SU-DHL-6 (cell line): Measurements from ENCODE around the gene PLEK.
A peak's percentile ranks its signal among the peaks of the same experiment; 100 is the strongest.

ENCODE experiments used
- H2AFZ ChIP-seq: fragments of 200-600 bp; sonication (generic); 2 replicates; pipeline ENCODE4 v1.6.1; 2014; ENCODE audit warnings: low read depth, mild to moderate bottlenecking, moderate library complexity, mixed read lengths, antibody characterized with exemption, low read length; ENCODE audit not compliant: severe bottlenecking
- H3F3A ChIP-seq: fragments of 200-600 bp; shearing (Covaris generic); 2 replicates; pipeline ENCODE4 v1.6.0; 2016; ENCODE audit warnings: antibody characterized with exemption, mild to moderate bottlenecking; ENCODE audit not compliant: insufficient read depth
- H3K27ac ChIP-seq: fragments of 200-600 bp; sonication (generic); 2 replicates; pipeline ENCODE4 v1.5.1; 2016; ENCODE audit warnings: low read depth, mild to moderate bottlenecking, low read length, moderate library complexity, mixed read lengths
- H3K27me3 ChIP-seq: fragments of 200-600 bp; sonication (generic), shearing (Covaris generic); 2 replicates; pipeline ENCODE4 v1.6.0; 2014; ENCODE audit warnings: mild to moderate bottlenecking, low read length
- H3K36me3 ChIP-seq: fragments of 200-600 bp; sonication (generic); 2 replicates; pipeline ENCODE4 v1.6.1; 2014; ENCODE audit warnings: mild to moderate bottlenecking, low read length, mixed read lengths
- H3K4me2 ChIP-seq: fragments of 300-600, 200-600 bp; shearing (Covaris generic), sonication (generic); 2 replicates; pipeline ENCODE4 v1.6.0; 2014; ENCODE audit warnings: low read length, low read depth, mild to moderate bottlenecking; ENCODE audit not compliant: poor library complexity, severe bottlenecking
- H3K4me3 ChIP-seq: fragments of 200-600 bp; sonication (generic); 2 replicates; pipeline ENCODE4 v1.5.1; 2014; ENCODE audit warnings: antibody characterized with exemption, low read length, mild to moderate bottlenecking, mixed read lengths; ENCODE audit not compliant: insufficient read depth, poor library complexity, severe bottlenecking
- H3K79me2 ChIP-seq: fragments of 200-600 bp; sonication (generic); 2 replicates; pipeline ENCODE4 v1.6.1; 2014; ENCODE audit warnings: mild to moderate bottlenecking, low read length, moderate library complexity; ENCODE audit not compliant: insufficient read depth
- H3K9ac ChIP-seq: fragments of 200-600 bp; sonication (generic); 2 replicates; pipeline ENCODE4 v1.7.0; 2014; ENCODE audit warnings: mild to moderate bottlenecking, low read length
- H3K9me2 ChIP-seq: fragments of 200-600 bp; sonication (generic); replicated peaks from 2 replicates; pipeline ENCODE4 v1.6.1; 2014; ENCODE audit warnings: low read length; ENCODE audit not compliant: insufficient read depth
- H3K9me3 ChIP-seq: fragments of 200-600 bp; sonication (generic); 2 replicates; pipeline ENCODE4 v1.6.1; 2014; ENCODE audit warnings: low read length, mixed read lengths; ENCODE audit not compliant: insufficient read depth
- H4K20me1 ChIP-seq: fragments of 200-600 bp; sonication (generic); 2 replicates; pipeline ENCODE4 v1.6.1; 2014; ENCODE audit warnings: low read depth, mild to moderate bottlenecking, antibody characterized with exemption, low read length, moderate library complexity, mixed read lengths
- EZH2phosphoT487 ChIP-seq: fragments of 200-600 bp; sonication (generic), shearing (Covaris generic); conservative IDR thresholded peaks from 2 replicates; pipeline ENCODE4 v1.6.1; 2018; ENCODE audit warnings: mild to moderate bottlenecking, antibody characterized with exemption, low read length, moderate library complexity, mixed read lengths
- TF ChIP-seq, protein P1 (sequence below): fragments of 200-600 bp; sonication (generic); IDR thresholded peaks from one replicate; pipeline ENCODE4 v1.5.1; 2017; ENCODE audit warnings: antibody characterized with exemption, mild to moderate bottlenecking, low read length, moderate library complexity; ENCODE audit not compliant: insufficient read depth, poor library complexity, severe bottlenecking

The PLEK gene

DNA sequence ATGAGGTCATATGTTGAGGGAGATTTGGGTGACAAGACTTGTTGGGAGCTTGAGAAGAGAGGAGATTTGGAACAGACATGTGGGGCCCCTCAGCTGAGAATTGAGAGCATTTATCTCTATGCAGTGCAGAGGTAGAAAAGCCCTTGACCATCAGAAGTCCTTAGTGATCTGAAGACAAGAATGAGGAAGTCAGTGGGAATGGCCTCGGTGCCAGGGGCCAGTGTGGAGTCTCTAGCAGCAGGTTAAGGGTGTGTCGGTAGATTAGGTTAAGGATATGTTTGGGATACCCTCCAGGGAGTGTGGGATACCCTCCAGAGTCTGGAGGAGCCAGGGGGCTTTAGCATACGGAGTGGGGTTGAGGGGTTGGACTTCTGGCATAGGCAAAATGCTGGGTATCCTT is 60.4 kb downstream of the PLEK start:
- H3K9me2 ChIP-seq, result no peaks in the 10 kb centered on the region
- H3K4me2 ChIP-seq, result peak overlapping the region; percentile 84
- H3K9ac ChIP-seq, result no peak overlapping the region
- H4K20me1 ChIP-seq, result no peaks in the 10 kb centered on the region
- no peaks in the 10 kb centered on the region for H3K9me3 ChIP-seq
- H3K27me3 ChIP-seq, result no peaks in the 10 kb centered on the region
- no peaks in the 10 kb centered on the region for H3K36me3 ChIP-seq
- H3F3A ChIP-seq, result peaks cover 32% of the 10 kb centered on the region
- H3K27ac ChIP-seq, result no peak overlapping the region
- H3K4me3 ChIP-seq, result no peak overlapping the region
- H2AFZ ChIP-seq, result no peak overlapping the region
- TF ChIP-seq, protein P1, sequence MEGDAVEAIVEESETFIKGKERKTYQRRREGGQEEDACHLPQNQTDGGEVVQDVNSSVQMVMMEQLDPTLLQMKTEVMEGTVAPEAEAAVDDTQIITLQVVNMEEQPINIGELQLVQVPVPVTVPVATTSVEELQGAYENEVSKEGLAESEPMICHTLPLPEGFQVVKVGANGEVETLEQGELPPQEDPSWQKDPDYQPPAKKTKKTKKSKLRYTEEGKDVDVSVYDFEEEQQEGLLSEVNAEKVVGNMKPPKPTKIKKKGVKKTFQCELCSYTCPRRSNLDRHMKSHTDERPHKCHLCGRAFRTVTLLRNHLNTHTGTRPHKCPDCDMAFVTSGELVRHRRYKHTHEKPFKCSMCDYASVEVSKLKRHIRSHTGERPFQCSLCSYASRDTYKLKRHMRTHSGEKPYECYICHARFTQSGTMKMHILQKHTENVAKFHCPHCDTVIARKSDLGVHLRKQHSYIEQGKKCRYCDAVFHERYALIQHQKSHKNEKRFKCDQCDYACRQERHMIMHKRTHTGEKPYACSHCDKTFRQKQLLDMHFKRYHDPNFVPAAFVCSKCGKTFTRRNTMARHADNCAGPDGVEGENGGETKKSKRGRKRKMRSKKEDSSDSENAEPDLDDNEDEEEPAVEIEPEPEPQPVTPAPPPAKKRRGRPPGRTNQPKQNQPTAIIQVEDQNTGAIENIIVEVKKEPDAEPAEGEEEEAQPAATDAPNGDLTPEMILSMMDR, result no peak
- H3K79me2 ChIP-seq, result no peaks in the 10 kb centered on the region

DNA sequence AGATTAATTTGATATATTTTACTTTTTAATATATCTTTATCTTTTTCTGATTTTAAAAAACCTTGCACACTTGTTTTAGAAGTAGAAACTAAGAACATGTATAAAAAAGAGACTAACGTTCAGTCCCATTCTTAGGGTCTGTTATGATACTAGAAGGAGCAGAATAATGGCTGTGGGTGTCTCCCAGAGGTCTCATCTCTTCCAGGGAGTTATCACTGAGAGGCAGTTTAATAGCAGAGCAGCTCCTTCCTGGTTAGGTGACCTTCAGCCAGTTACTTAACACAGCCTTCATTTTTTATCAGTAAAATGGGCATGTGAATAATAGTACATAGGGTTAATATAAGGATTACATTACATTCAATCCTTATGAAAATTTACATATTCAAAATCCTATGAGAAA is 61.4 kb downstream of the PLEK start:
- Histone ChIP-seq H3K79me2 (no peaks in the 10 kb centered on the region), H3K4me2 (peak overlapping the region; percentile 84), H4K20me1 (no peaks in the 10 kb centered on the region), H3F3A (peaks cover 32% of the 10 kb centered on the region), H3K36me3 (no peaks in the 10 kb centered on the region), H3K4me3 (peak overlapping the region; percentile 38), H3K9me2 (no peaks in the 10 kb centered on the region), H3K27me3 (no peaks in the 10 kb centered on the region), H2AFZ (peak overlapping the region; percentile 75), H3K9ac (peak overlapping the region; percentile 55), H3K27ac (peak overlapping the region; percentile 94), H3K9me3 (no peaks in the 10 kb centered on the region)
- TF ChIP-seq, protein P1, result no peak
- TF ChIP-seq EZH2phosphoT487, result no peak

DNA sequence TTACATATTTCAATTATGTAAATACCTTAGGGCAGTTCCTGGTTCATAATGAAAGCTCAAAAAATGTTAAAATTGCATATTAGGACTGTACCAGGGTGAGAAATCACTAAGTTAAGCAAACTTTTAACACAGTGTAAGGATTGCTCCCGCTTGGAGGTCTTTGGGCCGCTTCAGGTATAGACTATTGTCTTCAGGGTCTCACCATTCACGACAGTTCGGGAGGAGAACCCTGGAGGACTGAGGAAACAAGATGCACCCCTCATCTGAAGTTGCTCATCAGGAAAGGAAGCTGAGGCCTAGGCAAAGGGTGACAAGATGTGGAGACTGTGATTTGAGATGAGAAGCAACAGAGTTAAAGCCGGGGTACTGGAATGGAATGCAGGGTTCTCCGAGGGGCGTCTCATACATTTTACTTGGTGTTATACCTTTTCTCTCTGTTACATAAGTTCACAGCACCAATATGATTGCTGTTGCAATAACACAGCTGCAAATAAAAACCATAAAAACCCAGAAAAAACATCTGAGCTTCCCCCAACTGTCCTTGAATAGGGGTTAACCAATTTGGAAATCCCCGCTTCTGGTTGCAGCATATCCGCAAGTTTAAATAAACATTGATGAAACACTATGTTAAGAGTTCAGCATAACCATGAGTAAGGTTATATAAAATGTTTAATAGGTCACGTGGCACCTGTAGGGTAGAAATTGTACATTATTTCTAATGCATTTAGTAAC is 61.9 kb downstream of the PLEK start:
- no peaks in the 10 kb centered on the region for H3K79me2 ChIP-seq
- H2AFZ ChIP-seq, result peak overlapping the region; percentile 75
- H3K9me2 ChIP-seq, result no peaks in the 10 kb centered on the region
- peaks cover 32% of the 10 kb centered on the region for H3F3A ChIP-seq
- no peaks in the 10 kb centered on the region for H3K36me3 ChIP-seq
- H3K27me3 ChIP-seq, result no peaks in the 10 kb centered on the region
- H3K27ac ChIP-seq, result peak overlapping the region; percentile 94
- TF ChIP-seq, protein P1, result no peak
- no peak for TF ChIP-seq EZH2phosphoT487
- peak overlapping the region; percentile 84 for H3K4me2 ChIP-seq
- H3K4me3 ChIP-seq, result peak overlapping the region; percentile 38
- peak overlapping the region; percentile 55 for H3K9ac ChIP-seq
- no peaks in the 10 kb centered on the region for H4K20me1 ChIP-seq
- H3K9me3 ChIP-seq, result no peaks in the 10 kb centered on the region
